GM12878 (cell line): ENCODE measurements around the gene SEC22C.

Source experiments
- BCL11A ChIP-seq: IDR thresholded peaks from 2 replicates; pipeline ENCODE4 v1.6.1; 2011; ENCODE audit warnings: low read depth, low read length
- CTCF ChIP-seq, 3 experiments: IDR thresholded peaks in 2 of 3; conservative IDR thresholded peaks in 1 of 3; 2 replicates each; pipeline ENCODE4 v1.5.1; 2011; ENCODE audit warnings: low read depth in 3 of 3, low read length in 3 of 3, mild to moderate bottlenecking in 3 of 3, control low read depth in 2 of 3, moderate library complexity in 2 of 3, inconsistent platforms in 1 of 3, mixed read lengths in 1 of 3; ENCODE audit not compliant: control insufficient read depth in 2 of 3, insufficient read depth in 1 of 3; ENCODE audit errors: extremely low read depth in 1 of 3
- ESRRA ChIP-seq: IDR thresholded peaks from 2 replicates; pipeline ENCODE4 v1.6.1; 2012; ENCODE audit warnings: mild to moderate bottlenecking, low read length, improper control_type of control experiment
- GATAD2B ChIP-seq: fragments of 450-650 bp; conservative IDR thresholded peaks from 2 replicates; pipeline ENCODE4 v1.6.1; 2017; ENCODE audit warnings: low read depth, mild to moderate bottlenecking, moderate library complexity
- MAX ChIP-seq: IDR thresholded peaks from 2 replicates; pipeline ENCODE4 v1.6.1; 2012; ENCODE audit warnings: low read depth, low read length, improper control_type of control experiment
- NR2C2 ChIP-seq: IDR thresholded peaks from 2 replicates; pipeline ENCODE4 v1.6.1; 2011; ENCODE audit warnings: borderline replicate concordance, low read depth; ENCODE audit not compliant: control insufficient read depth, insufficient read length
- POLR2A ChIP-seq: IDR thresholded peaks from 2 replicates; pipeline ENCODE4 v1.6.1; 2011; ENCODE audit warnings: low read depth, mild to moderate bottlenecking, low read length
- SIN3A ChIP-seq: IDR thresholded peaks from 2 replicates; pipeline ENCODE4 v1.6.1; 2012; ENCODE audit warnings: low read depth, low read length, improper control_type of control experiment
- SKIL ChIP-seq: fragments of 450-650 bp; IDR thresholded peaks from 2 replicates; pipeline ENCODE4 v1.6.1; 2017; ENCODE audit warnings: mild to moderate bottlenecking, low read depth, inconsistent platforms; ENCODE audit not compliant: poor library complexity, severe bottlenecking
- SMC3 ChIP-seq: IDR thresholded peaks from 2 replicates; pipeline ENCODE4 v1.6.1; 2011; ENCODE audit warnings: low read length, improper control_type of control experiment, borderline replicate concordance
- TARDBP ChIP-seq: IDR thresholded peaks from 2 replicates; pipeline ENCODE4 v1.6.1; 2016; ENCODE audit warnings: borderline replicate concordance
- ZBTB33 ChIP-seq: fragments of 450-650 bp; IDR thresholded peaks from 2 replicates; pipeline ENCODE4 v1.6.1; 2017; ENCODE audit warnings: mild to moderate bottlenecking
- ZNF592 ChIP-seq: fragments of 450-650 bp; IDR thresholded peaks from 2 replicates; pipeline ENCODE4 v1.6.1; 2017; ENCODE audit warnings: mild to moderate bottlenecking, moderate library complexity

- TF ChIP-seq GATAD2B (no peak), MAX (no peak), ESRRA (no peak), CTCF (IDR thresholded peaks at IDR 0.05 in 2 of 3, conservative IDR thresholded peaks at IDR 0.05 in 1 of 3; ENCODE audit: control insufficient read depth in 2 of 3, extremely low read depth in 1 of 3, insufficient read depth in 1 of 3, low read depth in 3 of 3, low read length in 3 of 3) (no peak), POLR2A (no peak), SKIL (no peak), TARDBP (no peak), SIN3A (no peak), ZNF592 (no peak), SMC3 (no peak), ZBTB33 (no peak), NR2C2 (no peak), BCL11A (no peak)
Measured at GRCh38 chr3:42552830-42553229, 28.9 kb downstream of the SEC22C start.
